Measurements from ENCODE around the gene SNRNP70. TPM values are rescaled to one million over a fixed set of nuclear protein-coding genes. Genes with fewer than 3 reads are reported as not detected.
A peak's percentile ranks its signal among the peaks of the same experiment; 100 is the strongest.

The SNRNP70 gene
- total and polyA plus RNA-seq, 2 experiments from 2014 or later = 243 to 361 TPM

DNA sequence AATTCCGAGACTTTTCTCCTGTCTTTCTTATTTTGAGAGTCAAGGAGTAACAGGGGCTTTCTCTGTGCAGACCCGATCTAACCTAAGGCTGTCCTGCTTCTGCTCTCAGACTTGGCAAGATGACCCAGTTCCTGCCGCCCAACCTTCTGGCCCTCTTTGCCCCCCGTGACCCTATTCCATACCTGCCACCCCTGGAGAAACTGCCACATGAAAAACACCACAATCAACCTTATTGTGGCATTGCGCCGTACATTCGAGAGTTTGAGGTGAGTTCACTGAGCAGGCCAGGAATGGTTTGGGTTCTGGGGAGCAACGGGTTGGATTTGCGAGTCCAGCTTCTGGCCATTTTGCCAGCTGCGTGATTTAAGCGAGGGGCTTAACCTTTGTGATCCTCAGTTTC is 1.0 kb downstream of the SNRNP70 start:
- Histone ChIP-seq H3K4me1 (ENCODE audit: insufficient read depth) (peaks cover 13% of the 10 kb centered on the region), H3F3A (replicated peaks; ENCODE audit: low read depth) (peaks cover 22% of the 10 kb centered on the region), H4K20me1 (replicated peaks; ENCODE audit: insufficient read depth) (peaks cover 38% of the 10 kb centered on the region), H3K4me3 (peak overlapping the region; percentile 86), H3K9me2 (ENCODE audit: insufficient read depth) (no peaks in the 10 kb centered on the region), H3K4me2 (peak overlapping the region; percentile 89), H3K36me3 (ENCODE audit: insufficient read depth) (peaks cover 39% of the 10 kb centered on the region), H3K27ac (ENCODE audit: low read depth) (peak overlapping the region; percentile 93; the same call in 1 of the 2 replicates), H2AFZ (no peak overlapping the region), H3K79me2 (replicated peaks; ENCODE audit: insufficient read depth) (peaks cover 54% of the 10 kb centered on the region), H3K27me3 (ENCODE audit: insufficient read depth) (no peaks in the 10 kb centered on the region)
- DNase-seq (ENCODE audit: low spot score) (no peak), ATAC-seq (no peak)
- H3K9me3 Mint-ChIP-seq = peaks cover 2% of the 10 kb centered on the region; the same call in 2 of the 3 replicates
- H3K36me3 Mint-ChIP-seq (ENCODE audit: low read depth) = peaks cover 49% of the 10 kb centered on the region
- TF ChIP-seq, protein P1, sequence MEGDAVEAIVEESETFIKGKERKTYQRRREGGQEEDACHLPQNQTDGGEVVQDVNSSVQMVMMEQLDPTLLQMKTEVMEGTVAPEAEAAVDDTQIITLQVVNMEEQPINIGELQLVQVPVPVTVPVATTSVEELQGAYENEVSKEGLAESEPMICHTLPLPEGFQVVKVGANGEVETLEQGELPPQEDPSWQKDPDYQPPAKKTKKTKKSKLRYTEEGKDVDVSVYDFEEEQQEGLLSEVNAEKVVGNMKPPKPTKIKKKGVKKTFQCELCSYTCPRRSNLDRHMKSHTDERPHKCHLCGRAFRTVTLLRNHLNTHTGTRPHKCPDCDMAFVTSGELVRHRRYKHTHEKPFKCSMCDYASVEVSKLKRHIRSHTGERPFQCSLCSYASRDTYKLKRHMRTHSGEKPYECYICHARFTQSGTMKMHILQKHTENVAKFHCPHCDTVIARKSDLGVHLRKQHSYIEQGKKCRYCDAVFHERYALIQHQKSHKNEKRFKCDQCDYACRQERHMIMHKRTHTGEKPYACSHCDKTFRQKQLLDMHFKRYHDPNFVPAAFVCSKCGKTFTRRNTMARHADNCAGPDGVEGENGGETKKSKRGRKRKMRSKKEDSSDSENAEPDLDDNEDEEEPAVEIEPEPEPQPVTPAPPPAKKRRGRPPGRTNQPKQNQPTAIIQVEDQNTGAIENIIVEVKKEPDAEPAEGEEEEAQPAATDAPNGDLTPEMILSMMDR (conservative IDR thresholded peaks at IDR 0.05; ENCODE audit: low read depth in 2 of 2) = no peak
- TF ChIP-seq POLR2AphosphoS5 (IDR thresholded peaks at IDR 0.05; ENCODE audit: low read depth) (no peak), JUNB (IDR thresholded peaks at IDR 0.05; ENCODE audit: unreplicated experiment) (no peak), STAT1 (IDR thresholded peaks at IDR 0.05; ENCODE audit: unreplicated experiment) (no peak), NANOG (IDR thresholded peaks at IDR 0.05; ENCODE audit: borderline replicate concordance) (no peak), EZH2 (IDR thresholded peaks at IDR 0.05; ENCODE audit: low read depth, unreplicated experiment) (no peak), ZNF114 (CRISPR knock-in tag; IDR thresholded peaks at IDR 0.05) (no peak)
- TF ChIP-seq, protein P2, sequence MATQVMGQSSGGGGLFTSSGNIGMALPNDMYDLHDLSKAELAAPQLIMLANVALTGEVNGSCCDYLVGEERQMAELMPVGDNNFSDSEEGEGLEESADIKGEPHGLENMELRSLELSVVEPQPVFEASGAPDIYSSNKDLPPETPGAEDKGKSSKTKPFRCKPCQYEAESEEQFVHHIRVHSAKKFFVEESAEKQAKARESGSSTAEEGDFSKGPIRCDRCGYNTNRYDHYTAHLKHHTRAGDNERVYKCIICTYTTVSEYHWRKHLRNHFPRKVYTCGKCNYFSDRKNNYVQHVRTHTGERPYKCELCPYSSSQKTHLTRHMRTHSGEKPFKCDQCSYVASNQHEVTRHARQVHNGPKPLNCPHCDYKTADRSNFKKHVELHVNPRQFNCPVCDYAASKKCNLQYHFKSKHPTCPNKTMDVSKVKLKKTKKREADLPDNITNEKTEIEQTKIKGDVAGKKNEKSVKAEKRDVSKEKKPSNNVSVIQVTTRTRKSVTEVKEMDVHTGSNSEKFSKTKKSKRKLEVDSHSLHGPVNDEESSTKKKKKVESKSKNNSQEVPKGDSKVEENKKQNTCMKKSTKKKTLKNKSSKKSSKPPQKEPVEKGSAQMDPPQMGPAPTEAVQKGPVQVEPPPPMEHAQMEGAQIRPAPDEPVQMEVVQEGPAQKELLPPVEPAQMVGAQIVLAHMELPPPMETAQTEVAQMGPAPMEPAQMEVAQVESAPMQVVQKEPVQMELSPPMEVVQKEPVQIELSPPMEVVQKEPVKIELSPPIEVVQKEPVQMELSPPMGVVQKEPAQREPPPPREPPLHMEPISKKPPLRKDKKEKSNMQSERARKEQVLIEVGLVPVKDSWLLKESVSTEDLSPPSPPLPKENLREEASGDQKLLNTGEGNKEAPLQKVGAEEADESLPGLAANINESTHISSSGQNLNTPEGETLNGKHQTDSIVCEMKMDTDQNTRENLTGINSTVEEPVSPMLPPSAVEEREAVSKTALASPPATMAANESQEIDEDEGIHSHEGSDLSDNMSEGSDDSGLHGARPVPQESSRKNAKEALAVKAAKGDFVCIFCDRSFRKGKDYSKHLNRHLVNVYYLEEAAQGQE (IDR thresholded peaks at IDR 0.05; ENCODE audit: unreplicated experiment) = no peak
- TF ChIP-seq, protein P3, sequence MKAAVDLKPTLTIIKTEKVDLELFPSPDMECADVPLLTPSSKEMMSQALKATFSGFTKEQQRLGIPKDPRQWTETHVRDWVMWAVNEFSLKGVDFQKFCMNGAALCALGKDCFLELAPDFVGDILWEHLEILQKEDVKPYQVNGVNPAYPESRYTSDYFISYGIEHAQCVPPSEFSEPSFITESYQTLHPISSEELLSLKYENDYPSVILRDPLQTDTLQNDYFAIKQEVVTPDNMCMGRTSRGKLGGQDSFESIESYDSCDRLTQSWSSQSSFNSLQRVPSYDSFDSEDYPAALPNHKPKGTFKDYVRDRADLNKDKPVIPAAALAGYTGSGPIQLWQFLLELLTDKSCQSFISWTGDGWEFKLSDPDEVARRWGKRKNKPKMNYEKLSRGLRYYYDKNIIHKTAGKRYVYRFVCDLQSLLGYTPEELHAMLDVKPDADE (IDR thresholded peaks at IDR 0.05) = no peak
- peak overlapping the region; percentile 98 for H3K4me3 Mint-ChIP-seq
- peaks cover 14% of the 10 kb centered on the region for H3K27me3 Mint-ChIP-seq (ENCODE audit: insufficient read depth, low read depth, poor library complexity)
- peaks cover 16% of the 10 kb centered on the region for H3K4me1 Mint-ChIP-seq
- H3K27ac Mint-ChIP-seq = peak overlapping the region; percentile 96

Data from GM23338 (cell line).